GM23248 (cell line): ENCODE data around the gene GOLGA1. TPM values are rescaled to one million over a fixed set of nuclear protein-coding genes. Genes with fewer than 3 reads are reported as not detected.

Source experiments
- DNase-seq: peaks from one replicate; pipeline ENCODE4 v3.0.0-alpha.2; 2015
- H2AFZ ChIP-seq: fragments of 200-600 bp; sonication (generic); 2 replicates; pipeline ENCODE4 v1.6.1; 2016; ENCODE audit warnings: antibody characterized with exemption
- H3F3A ChIP-seq: fragments of 200-600 bp; sonication (generic); 2 replicates; pipeline ENCODE4 v1.6.1; 2016; ENCODE audit warnings: mild to moderate bottlenecking, antibody characterized with exemption, mixed run types; ENCODE audit not compliant: insufficient read depth
- H3K27ac ChIP-seq: fragments of 200-600 bp; sonication (generic); 2 replicates; pipeline ENCODE4 v1.5.1; 2016; ENCODE audit warnings: mild to moderate bottlenecking
- H3K27me3 ChIP-seq: fragments of 200-600 bp; sonication (generic); replicated peaks from 2 replicates; pipeline ENCODE4 v1.6.1; 2016; ENCODE audit warnings: mild to moderate bottlenecking; ENCODE audit not compliant: insufficient read depth
- H3K36me3 ChIP-seq: fragments of 200-600 bp; sonication (generic); 2 replicates; pipeline ENCODE4 v1.6.1; 2016; ENCODE audit warnings: low read depth, mild to moderate bottlenecking
- H3K4me1 ChIP-seq: fragments of 200-600 bp; sonication (generic); 2 replicates; pipeline ENCODE4 v1.6.1; 2016; ENCODE audit warnings: mild to moderate bottlenecking; ENCODE audit not compliant: insufficient read depth
- H3K4me2 ChIP-seq: fragments of 200-600 bp; sonication (generic); one replicate; pipeline ENCODE4 v1.6.1; 2016; ENCODE audit warnings: mild to moderate bottlenecking; ENCODE audit not compliant: unreplicated experiment
- H3K4me3 ChIP-seq: fragments of 200-600 bp; sonication (generic); 2 replicates; pipeline ENCODE4 v1.5.1; 2016; ENCODE audit warnings: mild to moderate bottlenecking
- H3K79me2 ChIP-seq: fragments of 200-600 bp; sonication (generic); 2 replicates; pipeline ENCODE4 v1.6.1; 2016; ENCODE audit warnings: mild to moderate bottlenecking; ENCODE audit not compliant: insufficient read depth
- H3K9ac ChIP-seq: fragments of 200-600 bp; sonication (generic); 2 replicates; pipeline ENCODE4 v1.6.1; 2016; ENCODE audit warnings: mild to moderate bottlenecking
- H3K9me2 ChIP-seq: fragments of 200-600 bp; sonication (generic); 2 replicates; pipeline ENCODE4 v1.6.1; 2016; ENCODE audit warnings: mixed run types, mild to moderate bottlenecking, moderate library complexity; ENCODE audit not compliant: insufficient read depth
- H3K9me3 ChIP-seq: fragments of 200-600 bp; sonication (generic); one replicate; pipeline ENCODE4 v1.6.1; 2017; ENCODE audit warnings: low read depth
- H4K20me1 ChIP-seq: fragments of 200-600 bp; sonication (generic); 2 replicates; pipeline ENCODE4 v1.6.0; 2016; ENCODE audit not compliant: insufficient read depth
- EZH2 ChIP-seq: fragments of 200-600 bp; sonication (generic); IDR thresholded peaks from 2 replicates; pipeline ENCODE4 v1.6.1; 2018; ENCODE audit warnings: antibody characterized with exemption, mild to moderate bottlenecking; ENCODE audit not compliant: insufficient read depth, poor library complexity, severe bottlenecking
- EZH2phosphoT487 ChIP-seq: fragments of 200-600 bp; sonication (generic); IDR thresholded peaks from 2 replicates; pipeline ENCODE4 v1.6.1; 2018; ENCODE audit warnings: antibody characterized with exemption, moderate library complexity, mild to moderate bottlenecking, low read depth; ENCODE audit not compliant: insufficient read depth
- WGBS, 2 experiments: methylation state at CpG; one replicate each; pipeline ENCODE4 v1.1.6; 2015 to 2017; ENCODE audit warnings: low lambda C conversion rate in 2 of 2, low coverage in 1 of 2; ENCODE audit errors: missing lambda C conversion rate in 2 of 2; 5-methylcytosine and 5-hydroxymethylcytosine counted together
- in situ Hi-C: fragments of 300-500 bp; cut with MboI; formaldehyde crosslinking; loops from 2 replicates; pipeline ENCODE4 v1.15.0; 2020
- polyA plus RNA-seq: library from polyadenylated mRNA; unstranded; fragments of >200 nt; fragmentation: Nextera tagmentation; extraction: Ambion mirVana; gene quantifications from 2 replicates; pipeline ENCODE4 v1.2.1, GENCODE V29; 2016
- total RNA-seq: library from RNA; depleted of rRNA; stranded (reverse); fragments of >200 nt; shearing (Covaris generic); gene quantifications from 2 replicates; pipeline ENCODE4 v1.2.3, GENCODE V29; 2014

The GOLGA1 gene
- total and polyA plus RNA-seq, 2 experiments from 2014 or later: 12.4 to 15.3 TPM

GRCh38 chr9:124877021-124877782, 63.7 kb downstream of the GOLGA1 start:
- Histone ChIP-seq H3K27ac (peak overlapping the region; percentile 11; the same call in 1 of the 2 replicates), H3K79me2 (peaks cover 56% of the 10 kb centered on the region), H3F3A (peaks cover 40% of the 10 kb centered on the region), H3K9me3 (no peaks in the 10 kb centered on the region), H3K27me3 (no peaks in the 10 kb centered on the region), H3K9ac (0 out of 2 replicates have a peak overlapping the region, but pooled peaks have one; percentile 16), H3K36me3 (peaks cover 54% of the 10 kb centered on the region), H3K9me2 (no peaks in the 10 kb centered on the region), H3K4me3 (no peak overlapping the region), H2AFZ (no peak overlapping the region), H3K4me1 (no peaks in the 10 kb centered on the region), H3K4me2 (no peak overlapping the region), H4K20me1 (no peaks in the 10 kb centered on the region)
- DNase-seq: no peak
- TF ChIP-seq EZH2: no peak
- WGBS, 2 experiments: 87 to 89% methylated on average over 14 of the region's 14 CpGs
- in situ Hi-C loops: no loop called here

GRCh38 chr9:124875501-124875900, 65.4 kb downstream of the GOLGA1 start:
- no peaks in the 10 kb centered on the region for H3K9me3 ChIP-seq
- H3K9ac ChIP-seq: no peak overlapping the region
- peaks cover 45% of the 10 kb centered on the region for H3F3A ChIP-seq
- H3K79me2 ChIP-seq: peaks cover 73% of the 10 kb centered on the region
- TF ChIP-seq EZH2 (no peak), EZH2phosphoT487 (no peak)
- no peak overlapping the region for H3K27ac ChIP-seq
- H3K9me2 ChIP-seq: no peaks in the 10 kb centered on the region
- H2AFZ ChIP-seq: no peak overlapping the region
- 96 to 98% methylated on average over 6 of the region's 6 CpGs for WGBS, 2 experiments
- in situ Hi-C loops: no loop called here
- no peak overlapping the region for H3K4me2 ChIP-seq
- H4K20me1 ChIP-seq: peaks cover under 1% of the 10 kb centered on the region; the same call in 1 of the 2 replicates
- H3K4me3 ChIP-seq: no peak overlapping the region
- DNase-seq: no peak
- peaks cover 54% of the 10 kb centered on the region for H3K36me3 ChIP-seq
- H3K27me3 ChIP-seq: no peaks in the 10 kb centered on the region
- H3K4me1 ChIP-seq: peaks cover 16% of the 10 kb centered on the region

- H3K9me2 ChIP-seq: no peaks in the 10 kb centered on the region
- peaks cover 5% of the 10 kb centered on the region; the same call in 1 of the 2 replicates for H4K20me1 ChIP-seq
- peaks cover 38% of the 10 kb centered on the region for H3F3A ChIP-seq
- no peak for DNase-seq
- peaks cover 88% of the 10 kb centered on the region for H3K79me2 ChIP-seq
- H3K27ac ChIP-seq: no peak overlapping the region
- in situ Hi-C loops: no loop called here
- no peaks in the 10 kb centered on the region for H3K9me3 ChIP-seq
- no peak for TF ChIP-seq EZH2phosphoT487
- TF ChIP-seq EZH2: no peak
- H2AFZ ChIP-seq: no peak overlapping the region
- no peak overlapping the region for H3K9ac ChIP-seq
- H3K36me3 ChIP-seq: peaks cover 41% of the 10 kb centered on the region
- no peak overlapping the region for H3K4me3 ChIP-seq
- 88 to 96% methylated on average over 14 of the region's 14 CpGs for WGBS, 2 experiments
- H3K4me1 ChIP-seq: peaks cover 16% of the 10 kb centered on the region
- no peaks in the 10 kb centered on the region for H3K27me3 ChIP-seq
- no peak overlapping the region for H3K4me2 ChIP-seq
These were observed 67.2 kb downstream of the GOLGA1 start for GRCh38 chr9:124873664-124874063.

- H3K4me1 ChIP-seq: peaks cover 26% of the 10 kb centered on the region
- WGBS, 2 experiments: 76 to 78% methylated on average over 10 to 11 of the region's 11 CpGs
- in situ Hi-C loops: no loop called here
- H3K9me3 ChIP-seq: no peaks in the 10 kb centered on the region
- peak overlapping the region; percentile 95 for H3K9ac ChIP-seq
- no peak for DNase-seq
- peaks cover 25% of the 10 kb centered on the region for H3F3A ChIP-seq
- no peak overlapping the region for H2AFZ ChIP-seq
- H3K4me2 ChIP-seq: peak overlapping the region; percentile 99
- H3K4me3 ChIP-seq: peak overlapping the region; percentile 98
- H3K79me2 ChIP-seq: peaks cover 87% of the 10 kb centered on the region
- H3K9me2 ChIP-seq: no peaks in the 10 kb centered on the region
- TF ChIP-seq EZH2phosphoT487 (no peak), EZH2 (no peak)
- peaks cover 19% of the 10 kb centered on the region for H3K36me3 ChIP-seq
- H3K27me3 ChIP-seq: no peaks in the 10 kb centered on the region
- peaks cover 5% of the 10 kb centered on the region; the same call in 1 of the 2 replicates for H4K20me1 ChIP-seq
- peak overlapping the region; percentile 95 for H3K27ac ChIP-seq
These were observed 69.7 kb downstream of the GOLGA1 start for GRCh38 chr9:124871156-124871561.
